Stimulated activated naive CD8-positive, alpha-beta T cell treated with anti-CD3 and anti-CD28 coated beads, Interleukin-15, Interleukin-2, amounts not matched to agents 100 ng/mL and 50 ng/mL, for 24 hours (primary cell): ENCODE data around the gene AXIN1.
A peak's percentile ranks its signal among the peaks of the same experiment; 100 is the strongest.
"Not testable (repeated sequence)": the region's sequence is repeated elsewhere in the genome, so short reads cannot be mapped to it uniquely, and the experiment has no call there.

ENCODE experiments used
- H3K27ac Mint-ChIP-seq: one replicate; pipeline ENCODE4 v1.8.0; 2021; ENCODE audit warnings: mild to moderate bottlenecking, mixed read lengths
- H3K27me3 Mint-ChIP-seq: one replicate; pipeline ENCODE4 v1.8.0; 2021; ENCODE audit warnings: mixed read lengths
- H3K36me3 Mint-ChIP-seq: one replicate; pipeline ENCODE4 v1.8.0; 2021; ENCODE audit warnings: low read depth, mixed read lengths
- H3K4me1 Mint-ChIP-seq: one replicate; pipeline ENCODE4 v1.8.0; 2021; ENCODE audit warnings: low read depth, mixed read lengths
- H3K4me3 Mint-ChIP-seq: one replicate; pipeline ENCODE4 v1.8.0; 2021; ENCODE audit warnings: mild to moderate bottlenecking, mixed read lengths
- H3K9me3 Mint-ChIP-seq: one replicate; pipeline ENCODE4 v1.8.0; 2021; ENCODE audit warnings: mixed read lengths

The AXIN1 gene

GRCh38 chr16:356741-357140, 4.2 kb upstream of the AXIN1 start:
- Mint-ChIP-seq H3K4me3 (no peak overlapping the region), H3K27me3 (no peaks in the 10 kb centered on the region), H3K27ac (no peak overlapping the region), H3K9me3 (no peaks in the 10 kb centered on the region), H3K36me3 (no peaks in the 10 kb centered on the region), H3K4me1 (peaks cover 21% of the 10 kb centered on the region)

- H3K4me1 Mint-ChIP-seq, result peaks cover 33% of the 10 kb centered on the region
Measured at GRCh38 chr16:354971-355461, 2.5 kb upstream of the AXIN1 start.

GRCh38 chr16:354291-354881, 1.9 kb upstream of the AXIN1 start:
- Mint-ChIP-seq H3K27me3 (no peaks in the 10 kb centered on the region), H3K27ac (no peak overlapping the region), H3K4me1 (peaks cover 40% of the 10 kb centered on the region), H3K4me3 (peak overlapping the region; percentile 7), H3K36me3 (peaks cover 13% of the 10 kb centered on the region), H3K9me3 (no peaks in the 10 kb centered on the region)

More at GRCh38 chr16:354971-355461, 2.5 kb upstream of the AXIN1 start:
- Mint-ChIP-seq H3K4me3 (no peak overlapping the region), H3K27me3 (no peaks in the 10 kb centered on the region), H3K36me3 (peaks cover 7% of the 10 kb centered on the region), H3K27ac (peak overlapping the region; percentile 11), H3K9me3 (no peaks in the 10 kb centered on the region)

GRCh38 chr16:353404-354290, 1.1 kb upstream of the AXIN1 start:
- peaks cover 46% of the 10 kb centered on the region for H3K4me1 Mint-ChIP-seq
- H3K36me3 Mint-ChIP-seq, result peaks cover 15% of the 10 kb centered on the region
- no peak overlapping the region for H3K27ac Mint-ChIP-seq
- peak overlapping the region; percentile 7 for H3K4me3 Mint-ChIP-seq
- H3K27me3 Mint-ChIP-seq, result no peaks in the 10 kb centered on the region
- no peaks in the 10 kb centered on the region for H3K9me3 Mint-ChIP-seq

GRCh38 chr16:351804-352520, 561 bp downstream of the AXIN1 start:
- H3K36me3 Mint-ChIP-seq, result peaks cover 19% of the 10 kb centered on the region
- no peaks in the 10 kb centered on the region for H3K27me3 Mint-ChIP-seq
- peak overlapping the region; percentile 85 for H3K4me3 Mint-ChIP-seq
- peaks cover 63% of the 10 kb centered on the region for H3K4me1 Mint-ChIP-seq
- H3K27ac Mint-ChIP-seq, result peak overlapping the region; percentile 84
- H3K9me3 Mint-ChIP-seq, result no peaks in the 10 kb centered on the region

- no peak overlapping the region for H3K27ac Mint-ChIP-seq
- peaks cover 73% of the 10 kb centered on the region for H3K4me1 Mint-ChIP-seq
- H3K4me3 Mint-ChIP-seq, result peak overlapping the region; percentile 33
- H3K9me3 Mint-ChIP-seq, result no peaks in the 10 kb centered on the region
- peaks cover 32% of the 10 kb centered on the region for H3K36me3 Mint-ChIP-seq
- H3K27me3 Mint-ChIP-seq, result no peaks in the 10 kb centered on the region
Measured at GRCh38 chr16:350203-350602, 2.3 kb downstream of the AXIN1 start.

GRCh38 chr16:349211-349610, 3.3 kb downstream of the AXIN1 start:
- Mint-ChIP-seq H3K4me3 (peak overlapping the region; percentile 49), H3K27me3 (no peaks in the 10 kb centered on the region), H3K36me3 (peaks cover 40% of the 10 kb centered on the region), H3K4me1 (peaks cover 73% of the 10 kb centered on the region), H3K27ac (peak overlapping the region; percentile 82), H3K9me3 (no peaks in the 10 kb centered on the region)

GRCh38 chr16:348495-348894, 4.0 kb downstream of the AXIN1 start:
- not testable (repeated sequence) for H3K9me3 Mint-ChIP-seq

GRCh38 chr16:347203-347602, 5.3 kb downstream of the AXIN1 start:
- Mint-ChIP-seq H3K36me3 (peaks cover 48% of the 10 kb centered on the region), H3K4me3 (no peak overlapping the region), H3K27me3 (no peaks in the 10 kb centered on the region), H3K27ac (no peak overlapping the region), H3K4me1 (peaks cover 84% of the 10 kb centered on the region), H3K9me3 (no peaks in the 10 kb centered on the region)

More at GRCh38 chr16:348495-348894, 4.0 kb downstream of the AXIN1 start:
- not testable (repeated sequence) for H3K4me3 Mint-ChIP-seq, H3K27ac Mint-ChIP-seq, H3K27me3 Mint-ChIP-seq
- peaks cover 40% of the 10 kb centered on the region for H3K36me3 Mint-ChIP-seq
- H3K4me1 Mint-ChIP-seq, result peaks cover 72% of the 10 kb centered on the region

GRCh38 chr16:346587-346986, 5.9 kb downstream of the AXIN1 start:
- Mint-ChIP-seq H3K27ac (no peak overlapping the region), H3K9me3 (no peaks in the 10 kb centered on the region), H3K36me3 (peaks cover 52% of the 10 kb centered on the region), H3K4me1 (peaks cover 88% of the 10 kb centered on the region), H3K27me3 (no peaks in the 10 kb centered on the region), H3K4me3 (no peak overlapping the region)

- no peaks in the 10 kb centered on the region for H3K27me3 Mint-ChIP-seq
Measured at GRCh38 chr16:345772-346171, 6.8 kb downstream of the AXIN1 start.

GRCh38 chr16:342455-343213, 9.9 kb downstream of the AXIN1 start:
- peak overlapping the region; percentile 31 for H3K4me3 Mint-ChIP-seq
- H3K27me3 Mint-ChIP-seq, result no peaks in the 10 kb centered on the region
- peaks cover 43% of the 10 kb centered on the region for H3K36me3 Mint-ChIP-seq
- no peaks in the 10 kb centered on the region for H3K9me3 Mint-ChIP-seq
- H3K27ac Mint-ChIP-seq, result no peak overlapping the region
- H3K4me1 Mint-ChIP-seq, result peaks cover 80% of the 10 kb centered on the region

More at GRCh38 chr16:345772-346171, 6.8 kb downstream of the AXIN1 start:
- Mint-ChIP-seq H3K27ac (no peak overlapping the region), H3K4me1 (peaks cover 84% of the 10 kb centered on the region), H3K36me3 (peaks cover 52% of the 10 kb centered on the region), H3K4me3 (no peak overlapping the region), H3K9me3 (no peaks in the 10 kb centered on the region)

- H3K4me3 Mint-ChIP-seq, H3K9me3 Mint-ChIP-seq, H3K27me3 Mint-ChIP-seq: not testable (repeated sequence)
- Mint-ChIP-seq H3K36me3 (peaks cover 39% of the 10 kb centered on the region), H3K4me1 (peaks cover 78% of the 10 kb centered on the region), H3K27ac (peak overlapping the region; percentile 61)
Measured at GRCh38 chr16:341974-342336, 10.6 kb downstream of the AXIN1 start.
